GM12878 (cell line): ENCODE measurements around the gene CFAP20. TPM values are rescaled to one million over a fixed set of nuclear protein-coding genes. Genes with fewer than 3 reads are reported as not detected.

ENCODE experiments used
- ATAC-seq: fragments of 200-7000 bp; cut with Tn5 transposase; 3 replicates; pipeline ENCODE4 v1.9.1; 2020; ENCODE audit warnings: mild to moderate bottlenecking, moderate library complexity
- BruUV-seq: library from RNA; stranded (reverse); fragments of 400-500 nt; replicated peaks from 2 replicates; lab custom pipeline; 2021; lab: Mats Ljungman, UMichigan
- CTCF ChIA-PET: fragments of 300-600 bp; sonication (Branson Sonifier 250); formaldehyde crosslinking; extraction: SDS; loops from one replicate; lab custom pipeline; 2021; ENCODE audit warnings: inconsistent platforms; lab: Yijun Ruan, JAX
- POLR2A ChIA-PET: fragments of 350-600 bp; formaldehyde crosslinking; extraction: SDS; loops from one replicate; lab custom pipeline; 2021; ENCODE audit warnings: inconsistent platforms; lab: Charles Lee
- RAD21 ChIA-PET: fragments of 300-600 bp; sonication (Branson Sonifier 250); formaldehyde crosslinking; loops from one replicate; lab custom pipeline; 2023; ENCODE audit warnings: antibody characterized with exemption; ENCODE audit not compliant: unreplicated experiment; lab: Charles Lee
- SMC1A ChIA-PET: fragments of 300-600 bp; sonication (Branson Sonifier 250); formaldehyde crosslinking; loops from one replicate; lab custom pipeline; 2023; ENCODE audit not compliant: unreplicated experiment, uncharacterized antibody; lab: Charles Lee
- DNase-seq: peaks from one replicate; pipeline ENCODE4 v3.0.0-alpha.2; 2011; ENCODE audit warnings: low read depth, low spot score
- FAIRE-seq: peaks from 3 replicates; lab custom pipeline; 2011; peaks lifted over from hg19 to GRCh38; lab: Jason Lieb, UNC
- H2AFZ ChIP-seq: 2 replicates; pipeline ENCODE4 v1.6.0; 2011; ENCODE audit warnings: low read depth, low read length, control low read depth; ENCODE audit not compliant: control insufficient read depth
- H3K27ac ChIP-seq: 2 replicates; pipeline ENCODE4 v1.5.1; 2011; ENCODE audit warnings: control low read depth; ENCODE audit not compliant: control insufficient read depth, insufficient read depth
- H3K27me3 ChIP-seq, 2 experiments: replicated peaks in 1 of 2; 2 replicates each; pipeline versions ENCODE4 v1.6.0 to v1.6.1; 2011; ENCODE audit warnings: low read length in 1 of 2; ENCODE audit not compliant: control insufficient read depth in 2 of 2, insufficient read depth in 2 of 2
- H3K36me3 ChIP-seq, 2 experiments: 2 replicates each; pipeline ENCODE4 v1.5.1; 2011; ENCODE audit warnings: low read length in 1 of 2; ENCODE audit not compliant: control insufficient read depth in 2 of 2, insufficient read depth in 2 of 2
- H3K4me1 ChIP-seq: 2 replicates; pipeline ENCODE4 v1.6.1; 2011; ENCODE audit warnings: mild to moderate bottlenecking, low read length, moderate library complexity, mixed read lengths; ENCODE audit not compliant: control insufficient read depth, insufficient read depth
- H3K4me2 ChIP-seq: 2 replicates; pipeline ENCODE4 v1.6.0; 2011; ENCODE audit warnings: control low read depth; ENCODE audit not compliant: control insufficient read depth, insufficient read depth
- H3K4me3 ChIP-seq: fragments of 200-600 bp; sonication (generic); 2 replicates; pipeline ENCODE4 v1.5.1; 2016
- H3K79me2 ChIP-seq: 2 replicates; pipeline ENCODE4 v1.6.0; 2011; ENCODE audit warnings: low read length; ENCODE audit not compliant: control insufficient read depth, insufficient read depth
- H3K9ac ChIP-seq: 2 replicates; pipeline ENCODE4 v1.8.0; 2011; ENCODE audit warnings: low read length, control low read depth, mixed read lengths; ENCODE audit not compliant: control insufficient read depth, insufficient read depth
- H3K9me3 ChIP-seq: replicated peaks from 3 replicates; pipeline ENCODE4 v1.5.1; 2011; ENCODE audit warnings: mild to moderate bottlenecking, low read length; ENCODE audit not compliant: control insufficient read depth, insufficient read depth
- H4K20me1 ChIP-seq: 2 replicates; pipeline ENCODE4 v1.6.0; 2011; ENCODE audit not compliant: control insufficient read depth, insufficient read depth
- ZBTB40 ChIP-seq: fragments of 450-650 bp; IDR thresholded peaks from 2 replicates; pipeline ENCODE4 v1.6.1; 2016; ENCODE audit warnings: mild to moderate bottlenecking, moderate library complexity, borderline replicate concordance
- WGBS: methylation state at CpG from one replicate; pipeline ENCODE4 v1.1.6; 2016; ENCODE audit warnings: low lambda C conversion rate; ENCODE audit not compliant: insufficient replicate concordance, insufficient coverage; ENCODE audit errors: missing lambda C conversion rate; 5-methylcytosine and 5-hydroxymethylcytosine counted together
- in situ Hi-C: fragments of 300-500 bp; cut with MboI; formaldehyde crosslinking; loops from 9 replicates; pipeline ENCODE4 v1.14.3; 2018; ENCODE audit warnings: mixed read lengths
- intact Hi-C: fragments of 100-400 bp; cut with micrococcal nuclease; formaldehyde crosslinking; loops from one replicate; pipeline ENCODE4 v1.14.2; 2022; ENCODE audit not compliant: unreplicated experiment
- polyA plus RNA-seq, 11 experiments: library from polyadenylated mRNA; depleted of rRNA in 4 of 11; unstranded in 6 of 11; stranded (reverse) in 5 of 11; fragments of >200 nt; fragmentation: Nextera tagmentation in 4 of 11; fragmentation: Illumina TruSeq in 1 of 11; extraction: Ambion mirVana in 4 of 11; extraction: Trizol in 1 of 11; gene quantifications; 1 replicate in 1 of 11; 2 replicates in 10 of 11; pipeline versions ENCODE4 v1.2.1 to v1.2.3, GENCODE V29; 2011 to 2016; ENCODE audit warnings: inconsistent platforms in 2 of 11, missing spikeins in 2 of 11, low read depth in 1 of 11
- total RNA-seq, 4 experiments: library from RNA; depleted of rRNA in 3 of 4; stranded (reverse); fragments of >200 nt in 3 of 4; fragmentation: Illumina TruSeq in 1 of 4; extraction: Trizol in 1 of 4; gene quantifications; 2 replicates each; pipeline versions ENCODE4 v1.2.1 to v1.2.3, GENCODE V29; 2013 to 2021

The CFAP20 gene
- total and polyA plus RNA-seq, 10 of the 15 experiments (the other 5 are each of a cell fraction or from before 2014, with no cell fraction given) = 10.9 to 61.7 (median 46.2) TPM

GRCh38 chr16:58128711-58129096 is 477 bp downstream of the CFAP20 start:
- H3K9ac ChIP-seq = peak overlapping the region; percentile 70
- H3K27me3 ChIP-seq = no peaks in the 10 kb centered on the region
- DNase-seq = no peak
- peaks cover 5% of the 10 kb centered on the region; the same call in 1 of the 2 replicates for H4K20me1 ChIP-seq
- intact Hi-C loops = loop anchor here (2.0 to 10.0 kb wide), 5 partner anchors 104 to 684 kb away; partner anchors contain the start of genes CIAPIN1, CNOT1, COQ9 and MMP15
- in situ Hi-C loops = loop anchor here (5.0 kb wide), 1 partner anchor 106 kb away; no protein-coding TSS in a partner anchor
- no peak for FAIRE-seq
- peak; percentile 12 for ATAC-seq
- RAD21 ChIA-PET = interaction anchor here (0.7 to 6.6 kb wide), 13 partner anchors 10 to 197 kb away, joined by 3 to 30 read pairs (median 4); a partner anchor contains a TSS
- TF ChIP-seq ZBTB40 = no peak
- POLR2A ChIA-PET = interaction anchor here (0.6 to 1.5 kb wide), 11 partner anchors 19 to 726 kb away, joined by 3 to 8 read pairs (median 3); partner anchors contain the start of gene KATNB1
- H3K4me1 ChIP-seq = peaks cover 15% of the 10 kb centered on the region
- H3K4me2 ChIP-seq = peak overlapping the region; percentile 99
- peaks cover 51% of the 10 kb centered on the region for H3K79me2 ChIP-seq
- peaks cover 0 to 4% of the 10 kb centered on the region in 2 experiments; a peak in 1 of 4 replicates for H3K36me3 ChIP-seq
- H3K27ac ChIP-seq = peak overlapping the region; percentile 82
- 3% methylated on average over 13 of the region's 25 CpGs for WGBS
- SMC1A ChIA-PET = interaction anchor here (0.5 to 2.1 kb wide), 13 partner anchors 8 to 552 kb away, joined by 3 to 9 read pairs (median 3); no protein-coding TSS in a partner anchor
- peak overlapping the region; percentile 87 for H2AFZ ChIP-seq
- CTCF ChIA-PET = interaction anchor here (0.6 to 13.7 kb wide), 11 partner anchors 8 to 178 kb away, joined by 3 to 186 read pairs (median 4); no protein-coding TSS in a partner anchor
- peak overlapping the region; percentile 85 for H3K4me3 ChIP-seq
- BruUV-seq = no TSS peak
- H3K9me3 ChIP-seq = no peaks in the 10 kb centered on the region
